HG03135 (cell line): ENCODE data around the gene VEPH1.

Source experiments
- ATAC-seq: cut with Tn5 transposase; IDR thresholded peaks from one replicate; pipeline ENCODE4 v1.9.1; 2021; ENCODE audit warnings: mild to moderate bottlenecking, moderate library complexity; ENCODE audit not compliant: unreplicated experiment

VEPH1 gene

DNA sequence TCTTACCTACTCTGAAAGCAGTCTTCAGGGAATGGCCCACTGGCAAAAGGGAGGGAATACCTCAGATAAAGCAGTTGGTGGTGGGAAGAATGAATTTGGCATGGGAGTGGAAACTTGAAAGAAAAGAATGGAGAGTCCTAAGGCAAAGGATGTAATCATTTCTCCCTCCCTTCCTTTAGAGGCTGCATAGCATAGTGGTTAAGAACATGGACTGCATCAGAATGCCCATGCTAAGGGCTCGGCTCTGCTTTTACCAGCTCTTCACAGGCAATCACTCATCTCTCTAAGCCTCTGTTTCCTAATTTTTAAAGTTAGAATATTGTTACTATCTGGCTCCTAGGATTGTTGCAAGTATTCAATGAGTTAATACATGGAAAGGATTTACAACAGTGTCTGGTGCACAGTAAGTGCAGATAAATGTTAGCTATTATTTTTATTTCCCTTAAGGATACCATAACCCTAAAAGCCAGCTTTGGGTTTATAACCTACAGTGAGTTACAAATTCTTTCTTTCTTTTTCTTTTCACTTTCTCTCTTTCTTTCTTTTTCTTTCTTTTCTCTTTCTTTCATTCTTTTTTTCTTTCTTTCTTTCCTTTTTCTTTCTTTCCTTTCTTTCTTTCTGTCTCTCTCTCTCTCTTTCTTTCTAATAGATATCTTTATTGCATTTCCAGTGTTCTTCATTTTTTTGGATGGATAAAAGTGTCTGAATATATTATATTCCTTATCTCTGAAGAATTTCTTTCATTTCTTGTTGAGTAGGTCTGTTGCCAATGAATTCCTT is 23.6 kb downstream of the VEPH1 start:
- ATAC-seq = no peak

DNA sequence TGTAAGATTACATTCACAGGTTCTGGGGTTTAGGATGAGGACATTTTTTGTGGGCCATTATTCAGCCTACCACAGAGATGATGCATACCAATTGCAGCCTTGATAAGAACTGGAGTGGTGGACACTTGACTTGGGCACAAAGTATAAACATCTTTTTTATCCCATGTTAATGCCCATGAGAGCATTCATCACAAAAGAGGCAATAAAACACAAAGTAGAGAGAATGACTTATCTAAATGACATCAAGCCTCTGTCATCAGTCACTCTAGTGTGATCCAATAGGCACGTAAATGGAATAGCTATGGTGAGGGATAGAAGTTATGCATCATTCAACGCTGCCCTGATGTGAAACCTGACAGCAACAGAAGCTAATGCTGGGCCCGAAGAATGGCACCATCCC is 25.8 kb downstream of the VEPH1 start:
- ATAC-seq = no peak

DNA sequence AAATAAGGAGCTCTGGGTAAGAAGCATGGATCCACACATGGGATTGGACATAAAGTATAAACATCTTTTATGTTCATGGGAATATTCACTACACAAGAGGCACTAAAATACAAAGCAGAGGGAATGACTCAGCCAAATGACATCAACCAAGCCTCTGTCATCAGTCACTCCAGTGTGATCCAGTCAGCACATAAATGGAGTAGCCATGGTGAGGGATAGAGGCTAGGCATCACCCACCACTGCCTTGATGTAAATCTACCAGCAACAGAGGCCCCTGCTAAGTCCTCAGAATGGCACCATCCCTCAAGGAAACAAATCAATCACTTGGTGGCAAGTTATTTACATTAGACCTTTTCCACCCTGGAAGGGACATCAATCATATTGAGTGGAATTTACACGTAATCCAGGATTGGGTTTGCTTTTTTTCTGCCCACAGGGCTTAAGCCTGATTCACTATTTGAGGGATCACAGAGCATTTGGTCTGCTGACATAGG is 27.2 kb downstream of the VEPH1 start:
- no peak for ATAC-seq

DNA sequence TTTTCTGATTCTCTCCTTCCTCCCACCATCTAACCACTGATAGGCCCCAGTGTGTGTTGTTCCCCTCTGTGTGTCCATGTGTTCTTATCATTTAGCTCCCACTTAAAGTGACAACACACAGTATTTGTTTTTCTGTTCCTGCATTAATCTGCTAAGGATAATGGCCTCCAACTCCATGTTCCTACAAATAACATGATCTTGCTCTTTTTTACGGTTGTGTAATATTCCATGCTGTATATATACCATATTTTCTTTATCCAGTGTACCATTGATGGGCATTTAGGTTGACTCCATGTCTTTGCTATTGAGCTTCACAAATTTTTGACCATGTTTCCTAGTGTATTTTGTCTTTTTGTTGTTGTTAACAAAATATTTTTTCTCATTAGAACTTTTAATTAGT is 30.6 kb downstream of the VEPH1 start:
- ATAC-seq = no peak

DNA sequence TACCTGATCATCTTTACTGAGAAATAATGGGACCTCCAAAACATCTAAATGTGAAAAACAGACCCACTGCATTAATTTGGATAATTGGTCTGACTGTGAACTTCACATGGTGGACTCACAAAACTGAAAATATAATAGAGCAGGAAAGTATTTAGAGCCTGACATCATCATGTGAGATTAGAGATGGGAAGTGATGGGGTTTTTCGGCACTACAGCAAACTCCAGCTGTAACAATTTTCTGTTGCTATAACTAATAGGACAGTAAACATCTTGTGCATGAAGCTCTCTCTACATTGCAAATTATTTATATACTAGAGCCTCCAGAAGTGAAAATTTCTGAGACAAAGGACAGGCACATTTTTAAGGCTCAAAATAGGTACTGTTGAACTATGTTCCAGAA is 32.2 kb downstream of the VEPH1 start:
- ATAC-seq = no peak

DNA sequence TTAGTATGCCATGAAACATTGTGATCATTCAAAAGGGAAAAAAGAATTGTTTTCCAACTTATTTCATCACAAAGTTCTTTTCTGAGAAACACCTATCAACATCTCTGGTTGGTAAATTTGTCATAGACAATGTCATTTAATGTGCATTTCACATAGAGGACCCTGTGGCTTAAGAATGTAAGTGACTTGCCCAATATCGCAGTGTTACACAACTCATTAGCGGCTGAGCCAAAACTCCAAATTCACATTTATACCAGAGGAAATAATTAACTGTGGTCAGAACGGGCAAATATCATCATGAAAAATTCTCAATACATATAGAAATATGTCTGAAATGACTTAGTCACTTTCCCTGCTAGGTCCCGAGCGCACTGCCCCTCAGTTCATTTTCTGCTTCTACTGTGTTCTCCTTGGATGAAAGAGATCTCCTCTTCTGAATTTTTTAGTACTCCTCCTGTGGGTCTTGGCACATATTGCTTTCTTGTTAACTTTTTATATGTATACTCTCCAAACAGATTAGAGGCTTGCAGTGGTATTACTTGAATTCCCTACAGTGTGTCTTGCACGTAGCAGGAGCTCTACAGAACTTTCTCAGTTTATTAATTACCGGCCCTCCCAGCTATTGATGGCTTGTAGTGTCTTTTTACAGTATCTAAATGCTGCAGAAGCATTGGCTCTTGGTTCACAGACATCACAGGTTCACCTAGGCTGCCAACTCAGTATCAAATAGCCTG is 33.5 kb downstream of the VEPH1 start:
- ATAC-seq = no peak

DNA sequence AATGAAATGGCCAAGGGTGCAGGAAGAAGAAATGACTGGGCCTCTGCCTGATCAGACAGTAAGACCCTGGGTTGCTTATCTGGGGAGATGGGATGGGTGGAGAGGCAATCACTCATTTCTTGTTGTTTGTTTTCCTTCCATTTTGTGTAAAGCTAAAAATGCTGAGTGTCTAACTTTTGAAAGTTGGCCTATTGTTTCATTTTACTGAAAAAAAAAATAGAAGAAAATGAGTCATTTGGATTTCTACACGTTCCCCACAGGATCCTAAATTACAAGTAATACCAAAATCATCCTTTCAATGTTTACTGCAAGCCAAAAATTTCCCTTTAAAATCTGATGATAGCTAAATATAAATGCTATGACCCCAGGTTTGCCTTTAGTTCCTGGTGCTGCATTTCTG is 36.0 kb downstream of the VEPH1 start:
- no peak for ATAC-seq

DNA sequence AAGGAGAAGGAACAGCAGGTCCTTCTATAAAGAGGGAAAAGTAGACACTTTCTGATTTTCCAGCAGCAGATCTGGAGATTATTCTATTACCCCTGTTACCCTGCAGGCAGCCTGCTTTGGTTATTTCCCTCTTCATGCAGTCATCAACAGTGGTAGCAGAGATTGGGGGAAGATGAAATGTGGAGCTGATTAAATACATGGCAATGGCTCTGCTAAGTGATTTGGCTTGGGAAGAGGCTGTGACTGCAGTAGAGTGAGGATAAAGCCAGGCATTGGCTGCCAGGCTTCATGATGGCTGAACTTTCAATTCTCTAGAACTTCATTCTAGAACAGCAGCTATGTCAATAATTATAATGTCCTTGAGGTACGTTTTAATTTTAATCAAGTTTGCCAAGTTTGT is 37.5 kb downstream of the VEPH1 start:
- no peak for ATAC-seq

DNA sequence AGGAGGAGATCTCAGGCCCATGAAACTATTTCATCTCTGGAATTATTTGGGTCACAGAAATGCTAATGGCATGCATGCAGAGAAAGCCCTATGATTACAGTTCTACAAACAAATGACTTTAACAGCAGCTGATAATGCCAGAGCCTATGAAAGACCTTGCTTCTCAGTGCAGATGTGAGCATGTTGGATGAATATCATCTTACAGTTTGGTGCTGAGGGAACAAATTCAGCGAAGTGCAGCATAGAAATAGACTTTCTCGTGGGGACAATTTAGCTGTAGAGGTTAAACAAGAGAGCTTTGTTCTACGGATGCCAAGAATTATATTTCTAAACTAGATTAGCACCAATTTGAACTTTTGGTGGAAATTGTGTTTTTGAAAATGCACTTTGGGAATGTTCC is 38.9 kb downstream of the VEPH1 start:
- ATAC-seq = no peak

DNA sequence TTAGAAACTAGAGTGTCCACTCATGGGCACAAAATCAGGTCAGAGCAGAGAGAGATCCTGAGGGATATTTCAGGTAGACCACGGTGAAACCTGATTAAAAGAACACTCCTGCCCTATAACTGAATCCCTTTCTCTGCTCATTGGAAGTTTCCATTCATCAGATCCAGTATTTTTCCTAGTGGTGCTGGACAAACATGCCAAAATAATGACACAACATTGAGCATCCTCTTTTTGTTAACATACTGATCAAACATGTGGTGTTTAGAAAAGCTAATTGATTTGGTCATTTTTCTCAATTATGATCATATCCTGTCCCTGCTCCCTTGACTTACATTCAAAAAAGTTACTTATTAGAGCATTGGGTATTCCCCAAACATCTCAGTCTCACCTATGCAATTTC is 39.4 kb downstream of the VEPH1 start:
- ATAC-seq = no peak

DNA sequence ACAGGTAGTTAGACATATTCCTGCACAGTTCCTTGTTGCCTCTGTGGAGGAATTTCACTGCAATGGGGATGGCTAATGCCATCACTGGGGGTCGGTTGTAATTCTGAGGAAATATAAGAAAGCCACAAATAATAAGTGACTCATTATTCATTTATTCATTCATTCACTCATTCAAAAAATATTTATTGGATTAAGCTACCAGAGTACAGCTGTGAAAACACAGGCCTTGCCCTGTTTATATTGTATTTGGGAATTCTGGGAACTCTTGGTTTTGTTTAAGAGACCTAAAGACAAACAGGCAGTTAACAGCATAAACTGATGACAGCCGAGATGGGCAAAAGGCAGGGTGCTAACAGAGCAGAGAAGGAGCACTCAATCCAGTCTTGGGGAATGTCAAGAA is 43.0 kb downstream of the VEPH1 start:
- no peak for ATAC-seq

DNA sequence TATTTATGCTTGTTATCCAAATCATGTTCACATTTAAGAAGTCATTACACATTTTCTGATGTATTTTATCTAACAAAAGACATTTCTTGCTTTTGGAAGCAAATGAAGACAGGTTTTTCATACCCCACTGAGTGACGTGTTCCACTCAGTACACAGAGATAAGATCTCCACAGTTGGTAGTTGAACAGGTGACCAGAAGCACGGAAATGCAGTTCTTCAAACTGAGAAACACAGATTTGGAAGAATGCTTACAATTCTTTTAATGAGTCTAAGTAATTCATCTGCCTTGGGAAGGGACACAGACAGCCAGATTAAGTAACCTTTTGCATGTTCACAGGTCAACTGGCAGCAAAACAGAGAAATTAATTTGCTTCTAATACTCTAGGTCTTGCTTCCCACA is 43.5 kb downstream of the VEPH1 start:
- ATAC-seq = no peak

DNA sequence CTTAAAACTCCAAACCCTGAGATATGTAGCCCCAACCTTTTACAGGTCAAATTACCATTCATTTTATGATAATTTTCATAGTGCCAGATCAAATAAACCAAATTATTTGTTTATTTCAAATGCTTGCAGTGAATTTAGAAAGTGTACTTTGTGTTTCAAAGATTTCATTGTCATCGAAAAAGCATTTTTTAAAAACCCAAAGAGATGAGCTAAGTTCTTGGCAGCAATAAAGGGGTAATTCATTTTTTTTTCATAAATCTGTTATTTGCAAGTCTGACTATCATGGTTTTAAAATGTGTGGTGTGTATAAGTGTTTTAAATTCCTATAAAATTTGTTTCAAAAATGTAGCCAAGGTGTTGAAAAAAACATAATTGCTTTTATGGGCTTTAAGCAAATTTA is 49.4 kb downstream of the VEPH1 start:
- ATAC-seq = no peak

DNA sequence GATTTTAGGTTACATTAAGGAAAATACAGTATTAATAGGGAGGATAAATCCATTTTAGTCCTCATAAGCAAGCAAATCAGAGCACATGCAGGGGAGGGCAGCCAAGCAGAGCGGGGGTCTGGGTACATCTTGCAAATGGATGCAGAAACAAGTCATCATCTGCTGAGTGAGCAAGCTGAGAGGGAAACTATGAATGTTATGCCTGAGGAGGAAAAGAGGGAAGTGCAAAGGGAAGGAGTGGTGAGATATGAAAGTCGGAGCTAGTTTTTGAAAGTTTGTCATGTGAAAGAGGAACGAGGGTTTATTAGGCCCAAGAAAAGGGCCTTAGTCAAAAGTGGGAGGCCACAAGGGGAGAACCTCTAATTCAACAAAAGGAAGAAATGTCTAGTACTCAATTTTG is 51.1 kb downstream of the VEPH1 start:
- no peak for ATAC-seq

DNA sequence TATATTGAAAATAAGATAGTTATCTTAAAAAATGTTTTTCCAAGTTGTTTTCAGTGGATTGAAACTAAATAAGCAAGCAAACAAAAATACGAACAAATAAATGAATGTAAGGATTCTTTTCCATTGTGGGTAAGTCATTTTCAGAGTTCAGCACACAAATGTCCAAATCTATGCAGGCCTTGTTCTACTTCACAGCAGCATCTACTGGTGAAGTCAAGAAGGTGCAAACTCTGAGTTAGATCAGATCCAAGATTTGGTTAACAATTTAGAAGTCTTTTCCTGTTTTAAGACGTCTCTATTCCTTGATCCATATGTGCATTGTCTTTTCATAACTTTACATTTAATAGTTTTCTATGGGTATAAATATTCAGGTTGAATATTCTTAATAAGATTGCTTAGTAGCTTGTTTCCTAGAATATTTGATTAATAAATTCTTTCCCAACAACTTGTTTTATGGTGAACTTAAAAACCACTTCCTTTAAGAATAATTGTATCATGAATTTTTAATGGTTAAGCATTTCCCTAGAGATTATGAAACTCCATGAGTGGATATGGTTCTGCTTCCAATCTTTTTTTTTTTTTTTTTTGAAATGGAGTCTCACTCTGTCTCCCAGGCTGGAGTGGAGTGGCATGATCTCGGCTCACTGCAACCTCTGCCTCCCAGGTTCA is 56.1 kb downstream of the VEPH1 start:
- ATAC-seq = no peak

DNA sequence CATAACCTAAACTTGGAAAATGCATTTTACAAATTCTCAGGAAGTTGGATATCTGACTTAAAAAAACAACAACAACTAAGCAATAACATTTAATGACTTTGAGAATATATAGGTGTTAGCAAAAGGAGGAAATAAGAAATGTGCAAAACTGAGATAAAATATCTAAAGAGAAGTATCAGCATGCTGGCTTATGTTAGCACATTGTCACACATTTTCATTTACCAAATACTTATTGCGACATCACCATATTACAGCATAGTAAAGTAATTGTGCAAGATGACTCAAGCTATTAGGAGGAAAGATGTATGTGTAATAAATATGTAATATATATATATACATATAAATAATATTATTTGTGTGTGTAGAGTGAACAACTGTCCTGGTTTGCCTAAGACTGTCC is 57.4 kb downstream of the VEPH1 start:
- ATAC-seq = no peak

DNA sequence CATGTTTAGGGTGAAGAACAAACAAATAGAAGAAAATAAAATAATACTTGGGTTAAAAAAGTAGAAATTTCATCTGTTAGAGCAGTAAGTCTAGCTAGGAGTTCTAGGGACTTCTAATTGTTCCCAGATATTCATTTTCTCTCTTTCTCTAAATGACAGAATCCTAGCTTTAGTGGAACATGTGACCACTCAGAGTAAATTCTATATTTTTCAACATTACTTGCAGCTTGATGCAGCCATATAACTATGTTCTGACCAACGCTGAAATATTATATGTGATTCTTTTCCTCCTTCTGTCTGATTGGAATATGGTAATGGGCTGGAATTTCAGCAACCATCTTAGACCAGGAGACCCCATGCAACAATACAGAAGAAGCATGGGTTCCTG is 58.4 kb downstream of the VEPH1 start:
- no peak for ATAC-seq

DNA sequence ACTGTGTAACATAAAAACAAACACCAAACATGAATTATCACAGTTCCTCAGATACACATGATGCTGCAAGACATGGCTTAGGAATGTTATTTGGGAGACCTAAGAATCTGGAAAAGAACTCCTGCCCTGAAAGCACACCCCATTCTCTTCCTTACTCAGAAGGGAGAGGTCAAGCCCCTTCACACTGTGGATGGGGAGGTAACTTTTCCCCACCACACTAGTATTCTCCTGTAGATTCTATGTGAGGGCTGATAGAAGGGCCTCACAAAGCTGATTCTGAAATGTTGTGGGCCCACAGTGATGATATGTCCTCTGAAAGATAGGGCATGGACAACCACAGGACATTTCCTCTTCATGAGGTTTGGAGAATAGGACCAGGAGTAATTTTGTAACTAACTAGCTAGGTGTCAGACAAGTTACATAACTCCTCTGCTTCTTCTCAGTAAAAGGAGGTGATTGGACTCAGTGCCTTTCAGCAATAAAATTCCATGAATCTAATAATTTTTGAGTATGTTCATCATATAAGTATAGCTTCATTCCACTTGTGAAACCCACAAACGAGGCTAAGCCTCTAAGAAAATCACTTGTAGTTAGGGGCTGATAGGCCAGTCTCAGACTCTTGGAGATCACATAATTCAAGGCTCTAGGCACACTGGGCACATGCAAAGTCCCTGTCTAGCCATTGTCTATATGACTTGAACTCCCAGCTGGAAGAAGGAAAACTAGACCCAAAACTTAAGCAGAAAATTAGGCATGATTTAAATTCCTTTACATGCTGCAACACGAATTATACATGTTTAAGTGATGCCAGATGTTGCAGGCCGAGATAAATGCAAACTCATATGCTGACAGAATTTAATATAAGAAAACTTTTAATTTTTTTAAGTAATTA is 59.1 kb downstream of the VEPH1 start:
- ATAC-seq = no peak

DNA sequence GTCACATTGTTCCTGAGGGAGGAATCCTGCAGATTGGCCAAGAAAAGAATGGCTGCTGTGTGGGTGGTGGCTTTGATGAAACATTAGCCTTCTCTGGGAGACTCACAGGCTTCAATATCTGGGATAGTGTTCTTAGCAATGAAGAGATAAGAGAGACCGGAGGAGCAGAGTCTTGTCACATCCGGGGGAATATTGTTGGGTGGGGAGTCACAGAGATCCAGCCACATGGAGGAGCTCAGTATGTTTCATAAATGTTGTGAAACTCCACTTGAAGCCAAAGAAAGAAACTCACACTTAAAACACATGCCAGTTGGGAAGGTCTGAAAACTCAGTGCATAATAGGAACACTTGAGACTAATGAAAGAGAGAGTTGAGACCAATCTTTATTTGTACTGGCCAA is 60.5 kb downstream of the VEPH1 start:
- no peak for ATAC-seq

DNA sequence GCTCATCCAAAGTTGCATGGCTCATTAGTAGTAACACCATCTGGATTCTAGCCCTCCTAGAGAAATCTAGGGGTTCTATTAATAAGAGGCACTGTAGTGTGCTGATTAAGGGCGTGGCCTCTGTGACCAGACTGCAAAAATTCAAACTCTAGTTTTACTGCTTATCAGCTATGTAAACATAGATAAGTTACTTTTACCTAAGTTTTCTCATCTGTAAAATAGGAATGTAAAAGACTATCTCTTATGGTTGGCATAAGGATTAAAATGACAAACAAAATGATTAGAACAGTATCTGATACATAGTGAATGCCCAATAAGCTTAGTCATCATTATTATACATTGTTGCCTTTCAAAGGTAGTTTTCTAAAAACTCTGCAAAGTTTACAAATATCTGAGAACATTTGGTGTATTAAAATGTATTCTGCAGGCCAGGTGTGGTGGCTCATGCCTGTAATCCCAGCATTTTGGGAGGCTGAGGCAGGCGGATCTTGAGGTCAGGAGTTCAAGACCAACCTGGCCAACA is 62.1 kb downstream of the VEPH1 start:
- ATAC-seq = no peak
